ENCODE results near the gene S100A11. TPM values are rescaled to one million over a fixed set of nuclear protein-coding genes. Genes with fewer than 3 reads are reported as not detected.

S100A11 gene
- total and polyA plus RNA-seq, 2 donors, result 81.9 to 910 TPM

GRCh38 chr1:152049291-152050083 lies 12.7 kb upstream of the S100A11 start:
- Histone ChIP-seq H3K27ac (ENCODE audit: low read depth) (no peak overlapping the region), H3K36me3 (ENCODE audit: insufficient read depth) (no peaks in the 10 kb centered on the region), H3K4me1 (ENCODE audit: insufficient read depth) (no peaks in the 10 kb centered on the region), H3K4me3 (ENCODE audit: low read depth, low read length) (no peak overlapping the region)
- WGBS, result 78% methylated on average over 8 of the region's 8 CpGs
- DNase-seq (ENCODE audit: extremely low spot score), result no peak

- H3K27ac ChIP-seq (ENCODE audit: low read depth), result peak overlapping the region; percentile 96
- no peaks in the 10 kb centered on the region for H3K4me1 ChIP-seq (ENCODE audit: insufficient read depth)
- H3K36me3 ChIP-seq (ENCODE audit: insufficient read depth), result no peaks in the 10 kb centered on the region
- H3K4me3 ChIP-seq (ENCODE audit: low read depth, low read length), result no peak overlapping the region
- WGBS, result 48% methylated on average over 6 of the region's 6 CpGs
- DNase-seq (ENCODE audit: extremely low spot score), result no peak
These were observed 11.7 kb upstream of the S100A11 start for GRCh38 chr1:152048416-152049009.

- DNase-seq (ENCODE audit: extremely low spot score), result peak; percentile 83
- 2% methylated on average over 13 of the region's 13 CpGs for WGBS
- H3K4me3 ChIP-seq (ENCODE audit: low read depth, low read length), result no peak overlapping the region
- peak overlapping the region; percentile 96 for H3K27ac ChIP-seq (ENCODE audit: low read depth)
- peaks cover 2% of the 10 kb centered on the region for H3K4me1 ChIP-seq (ENCODE audit: insufficient read depth)
- no peaks in the 10 kb centered on the region for H3K36me3 ChIP-seq (ENCODE audit: insufficient read depth)
These were observed 11.1 kb upstream of the S100A11 start for GRCh38 chr1:152047730-152048415.

GRCh38 chr1:152047413-152047729 lies 10.6 kb upstream of the S100A11 start:
- peak overlapping the region; percentile 96 for H3K27ac ChIP-seq (ENCODE audit: low read depth)
- peaks cover 2% of the 10 kb centered on the region for H3K4me1 ChIP-seq (ENCODE audit: insufficient read depth)
- 47% methylated on average over 5 of the region's 5 CpGs for WGBS
- no peak for DNase-seq (ENCODE audit: extremely low spot score)
- no peak overlapping the region for H3K4me3 ChIP-seq (ENCODE audit: low read depth, low read length)
- H3K36me3 ChIP-seq (ENCODE audit: insufficient read depth), result no peaks in the 10 kb centered on the region

- no peak overlapping the region for H3K27ac ChIP-seq (ENCODE audit: low read depth)
- no peak overlapping the region for H3K4me3 ChIP-seq (ENCODE audit: low read depth, low read length)
- H3K4me1 ChIP-seq (ENCODE audit: insufficient read depth), result peaks cover 2% of the 10 kb centered on the region
- H3K36me3 ChIP-seq (ENCODE audit: insufficient read depth), result no peaks in the 10 kb centered on the region
- WGBS, result 35% methylated on average over 3 of the region's 3 CpGs
- no peak for DNase-seq (ENCODE audit: extremely low spot score)
These were observed 7.6 kb upstream of the S100A11 start for GRCh38 chr1:152044386-152044785.

GRCh38 chr1:152043870-152044269 lies 7.1 kb upstream of the S100A11 start:
- WGBS, result 49% methylated on average over 5 of the region's 5 CpGs
- DNase-seq (ENCODE audit: extremely low spot score), result no peak
- Histone ChIP-seq H3K4me3 (ENCODE audit: low read depth, low read length) (no peak overlapping the region), H3K36me3 (ENCODE audit: insufficient read depth) (no peaks in the 10 kb centered on the region), H3K27ac (ENCODE audit: low read depth) (no peak overlapping the region), H3K4me1 (ENCODE audit: insufficient read depth) (peaks cover 2% of the 10 kb centered on the region)

- no peak for DNase-seq (ENCODE audit: extremely low spot score)
- no peaks in the 10 kb centered on the region for H3K36me3 ChIP-seq (ENCODE audit: insufficient read depth)
- peaks cover 2% of the 10 kb centered on the region for H3K4me1 ChIP-seq (ENCODE audit: insufficient read depth)
- H3K27ac ChIP-seq (ENCODE audit: low read depth), result no peak overlapping the region
- no peak overlapping the region for H3K4me3 ChIP-seq (ENCODE audit: low read depth, low read length)
- 36% methylated on average over 1 of the region's 1 CpG for WGBS
These were observed 5.2 kb upstream of the S100A11 start for GRCh38 chr1:152042030-152042429.

GRCh38 chr1:152039886-152040285 lies 3.1 kb upstream of the S100A11 start:
- no peak for DNase-seq (ENCODE audit: extremely low spot score)
- Histone ChIP-seq H3K27ac (ENCODE audit: low read depth) (no peak overlapping the region), H3K4me3 (ENCODE audit: low read depth, low read length) (no peak overlapping the region), H3K4me1 (ENCODE audit: insufficient read depth) (peaks cover 2% of the 10 kb centered on the region), H3K36me3 (ENCODE audit: insufficient read depth) (no peaks in the 10 kb centered on the region)
- WGBS, result 69% methylated on average over 1 of the region's 1 CpG

- Histone ChIP-seq H3K4me1 (ENCODE audit: insufficient read depth) (peaks cover 2% of the 10 kb centered on the region), H3K4me3 (ENCODE audit: low read depth, low read length) (no peak overlapping the region), H3K36me3 (ENCODE audit: insufficient read depth) (no peaks in the 10 kb centered on the region), H3K27ac (ENCODE audit: low read depth) (no peak overlapping the region)
- WGBS, result 89% methylated on average over 1 of the region's 1 CpG
- no peak for DNase-seq (ENCODE audit: extremely low spot score)
These were observed 2.7 kb upstream of the S100A11 start for GRCh38 chr1:152039461-152039860.

- no peak for DNase-seq (ENCODE audit: extremely low spot score)
- H3K4me1 ChIP-seq (ENCODE audit: insufficient read depth), result peaks cover 2% of the 10 kb centered on the region
- H3K27ac ChIP-seq (ENCODE audit: low read depth), result no peak overlapping the region
- WGBS, result 95% methylated on average over 10 of the region's 10 CpGs
- H3K4me3 ChIP-seq (ENCODE audit: low read depth, low read length), result no peak overlapping the region
- H3K36me3 ChIP-seq (ENCODE audit: insufficient read depth), result no peaks in the 10 kb centered on the region
These were observed 2.1 kb upstream of the S100A11 start for GRCh38 chr1:152038871-152039270.

GRCh38 chr1:152035539-152036266 lies 1.1 kb downstream of the S100A11 start:
- peaks cover 4% of the 10 kb centered on the region for H3K36me3 ChIP-seq (ENCODE audit: insufficient read depth)
- DNase-seq (ENCODE audit: extremely low spot score), result no peak
- peak overlapping the region; percentile 79 for H3K4me3 ChIP-seq (ENCODE audit: low read depth, low read length)
- 14% methylated on average over 17 of the region's 17 CpGs for WGBS
- H3K27ac ChIP-seq (ENCODE audit: low read depth), result peak overlapping the region; percentile 98
- peaks cover 3% of the 10 kb centered on the region for H3K4me1 ChIP-seq (ENCODE audit: insufficient read depth)

GRCh38 chr1:152034654-152035538 lies 1.9 kb downstream of the S100A11 start:
- Histone ChIP-seq H3K36me3 (ENCODE audit: insufficient read depth) (peaks cover 4% of the 10 kb centered on the region), H3K4me3 (ENCODE audit: low read depth, low read length) (peak overlapping the region; percentile 79), H3K4me1 (ENCODE audit: insufficient read depth) (peaks cover 3% of the 10 kb centered on the region), H3K27ac (ENCODE audit: low read depth) (peak overlapping the region; percentile 75)
- 13% methylated on average over 8 of the region's 8 CpGs for WGBS
- DNase-seq (ENCODE audit: extremely low spot score), result no peak

GRCh38 chr1:152034324-152034653 lies 2.5 kb downstream of the S100A11 start:
- Histone ChIP-seq H3K4me1 (ENCODE audit: insufficient read depth) (peaks cover 3% of the 10 kb centered on the region), H3K4me3 (ENCODE audit: low read depth, low read length) (peak overlapping the region; percentile 2), H3K27ac (ENCODE audit: low read depth) (peak overlapping the region; percentile 64), H3K36me3 (ENCODE audit: insufficient read depth) (peaks cover 4% of the 10 kb centered on the region)
- DNase-seq (ENCODE audit: extremely low spot score), result no peak
- WGBS, result 57% methylated on average over 1 of the region's 1 CpG

Measured in urinary bladder (tissue), 4 donors.